HepG2 (cell line): Measurements from ENCODE around the gene SDHAF1. TPM values are rescaled to one million over a fixed set of nuclear protein-coding genes. Genes with fewer than 3 reads are reported as not detected.

Source experiments
- ATM ChIP-seq: fragments of 450-650 bp; IDR thresholded peaks from 2 replicates; pipeline ENCODE4 v1.7.1; 2017; ENCODE audit warnings: mild to moderate bottlenecking, borderline replicate concordance
- BORCS8-MEF2B ChIP-seq: sonication (generic); formaldehyde crosslinking; IDR thresholded peaks from 2 replicates; pipeline ENCODE4 v1.8.0; 2022; ENCODE audit warnings: mild to moderate bottlenecking, missing genetic modification reagents
- GFI1 ChIP-seq: sonication (generic); formaldehyde crosslinking; IDR thresholded peaks from 2 replicates; pipeline ENCODE4 v1.5.0; 2020; ENCODE audit warnings: missing genetic modification reagents, mild to moderate bottlenecking, borderline replicate concordance
- HNRNPUL1 ChIP-seq: fragments of 200-400 bp; formaldehyde crosslinking; IDR thresholded peaks from 2 replicates; pipeline ENCODE4 v1.6.1; 2017; ENCODE audit warnings: low read depth, mild to moderate bottlenecking, low read length, moderate library complexity
- MEIS1 ChIP-seq: sonication (generic); formaldehyde crosslinking; IDR thresholded peaks from 2 replicates; pipeline ENCODE4 v1.9.0; 2021; ENCODE audit warnings: mild to moderate bottlenecking, missing genetic modification reagents, moderate library complexity, borderline replicate concordance
- MNT ChIP-seq: fragments of 450-650 bp; IDR thresholded peaks from 2 replicates; pipeline ENCODE4 v1.6.1; 2016
- NFAT5 ChIP-seq: sonication (generic); formaldehyde crosslinking; IDR thresholded peaks from 2 replicates; pipeline ENCODE4 v1.4.0; 2020; ENCODE audit warnings: missing genetic modification reagents
- NR2F1 ChIP-seq, 2 experiments: fragments of 450-650 bp in 1 of 2; formaldehyde crosslinking in 1 of 2; IDR thresholded peaks; 2 replicates each; pipeline versions ENCODE4 v1.5.0 to v1.6.1; 2016 to 2020; ENCODE audit warnings: mild to moderate bottlenecking in 1 of 2, missing compliant biosample characterization in 1 of 2, missing genetic modification reagents in 1 of 2, moderate library complexity in 1 of 2
- RARG ChIP-seq: sonication (generic); formaldehyde crosslinking; IDR thresholded peaks from 2 replicates; pipeline ENCODE4 v1.4.0; 2020; ENCODE audit warnings: low read depth, mild to moderate bottlenecking, missing genetic modification reagents
- RBFOX2 ChIP-seq: fragments of 200-400 bp; formaldehyde crosslinking; IDR thresholded peaks from 2 replicates; pipeline ENCODE4 v1.6.1; 2017; ENCODE audit warnings: low read depth, mild to moderate bottlenecking, low read length
- SNAI1 ChIP-seq: sonication (generic); formaldehyde crosslinking; IDR thresholded peaks from 2 replicates; pipeline ENCODE4 v1.5.0; 2020; ENCODE audit warnings: mild to moderate bottlenecking, missing genetic modification reagents, borderline replicate concordance
- ZBTB49 ChIP-seq: sonication (generic); formaldehyde crosslinking; IDR thresholded peaks from 2 replicates; pipeline ENCODE4 v1.4.0; 2020; ENCODE audit warnings: missing genetic modification reagents, borderline replicate concordance
- ZNF501 ChIP-seq: sonication (generic); formaldehyde crosslinking; IDR thresholded peaks from 2 replicates; pipeline ENCODE4 v1.5.1; 2020; ENCODE audit warnings: mild to moderate bottlenecking, moderate library complexity, missing genetic modification reagents
- ZNF547 ChIP-seq: sonication (generic); formaldehyde crosslinking; IDR thresholded peaks from 2 replicates; pipeline ENCODE4 v1.5.1; 2020; ENCODE audit warnings: mild to moderate bottlenecking, missing genetic modification reagents
- ZNF549 ChIP-seq: sonication (generic); formaldehyde crosslinking; IDR thresholded peaks from 2 replicates; pipeline ENCODE4 v1.5.0; 2020; ENCODE audit warnings: missing genetic modification reagents
- ZNF83 ChIP-seq: sonication (generic); formaldehyde crosslinking; IDR thresholded peaks from 2 replicates; pipeline ENCODE4 v1.4.0; 2020; ENCODE audit warnings: missing genetic modification reagents, mild to moderate bottlenecking, borderline replicate concordance
- polyA plus RNA-seq, 8 experiments: library from polyadenylated mRNA; depleted of rRNA in 3 of 8; stranded (reverse) in 7 of 8; unstranded in 1 of 8; fragments of >200 nt; fragmentation: Illumina TruSeq in 4 of 8; extraction: Trizol in 4 of 8; gene quantifications; 2 replicates each; pipeline versions ENCODE4 v1.2.1 to v1.2.3, GENCODE V29; 2011 to 2016; ENCODE audit warnings: low read depth in 4 of 8, missing spikeins in 1 of 8, mixed read lengths in 1 of 8; ENCODE audit not compliant: insufficient read depth in 1 of 8
- total RNA-seq, 5 experiments: library from RNA; depleted of rRNA; stranded (reverse); fragments of >200 nt; fragmentation: Illumina TruSeq; extraction: Trizol; gene quantifications; 2 replicates each; pipeline ENCODE4 v1.2.3, GENCODE V29; 2016; ENCODE audit warnings: low read depth in 1 of 5
- TF ChIP-seq, protein P1 (sequence below): sonication (generic); formaldehyde crosslinking; IDR thresholded peaks from 2 replicates; pipeline ENCODE4 v1.4.0; 2020; ENCODE audit warnings: missing genetic modification reagents

The SDHAF1 gene
- total and polyA plus RNA-seq, 2 of the 13 experiments (the other 11 are each of a cell fraction or from before 2014, with no cell fraction given) = 17.8 to 22.8 TPM

DNA sequence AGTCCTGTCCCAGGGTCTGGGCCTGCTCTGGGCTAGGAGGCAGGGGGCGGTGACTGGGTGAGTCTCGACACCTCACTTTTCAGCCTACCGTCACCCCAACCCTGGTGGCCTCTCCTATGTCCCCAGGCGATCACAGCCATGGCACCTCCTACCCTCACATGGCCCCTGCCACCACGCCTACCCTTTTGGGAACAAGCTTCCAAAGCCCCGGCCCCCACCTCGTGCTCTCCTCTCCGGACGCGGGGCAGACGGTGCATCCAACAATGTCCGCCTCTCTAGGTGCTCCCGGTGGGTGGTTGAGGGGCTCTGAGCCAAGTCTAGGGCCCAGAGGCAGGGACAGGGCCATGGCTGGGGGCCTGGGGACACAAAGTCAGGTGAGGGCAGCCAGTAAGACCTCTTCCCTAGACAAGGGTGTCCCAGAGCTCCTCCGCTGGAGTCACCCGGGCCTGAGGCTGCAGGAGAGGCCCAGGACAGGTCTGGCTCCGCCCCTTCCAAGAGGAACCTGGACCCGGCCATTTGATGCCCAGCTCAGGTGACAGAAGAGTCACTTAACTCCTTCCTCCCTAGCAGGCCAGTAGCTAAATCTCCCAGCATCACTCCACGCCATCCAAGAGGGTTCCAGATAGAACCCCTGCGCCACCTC is 13.5 kb downstream of the SDHAF1 start, which contains the start of gene SYNE4 (continued):
- TF ChIP-seq ZBTB49 (CRISPR knock-in tag) = no peak
- peak; percentile 50 for TF ChIP-seq RBFOX2
- no peak for TF ChIP-seq NFAT5 (CRISPR knock-in tag)
- peak; percentile 61; the same call in 1 of the 2 replicates for TF ChIP-seq BORCS8-MEF2B (CRISPR knock-in tag)
- TF ChIP-seq RARG (CRISPR knock-in tag) = no peak
- peak; percentile 78; the same call in 1 of the 2 replicates for TF ChIP-seq ZNF501
- TF ChIP-seq NR2F1 (CRISPR knock-in tag; IDR thresholded peaks at IDR 0.05) = no peak
- no peak for TF ChIP-seq GFI1 (CRISPR knock-in tag)
- no peak for TF ChIP-seq ZNF547
- 0 out of 2 replicates have a peak, but pooled peaks have one; percentile 45 for TF ChIP-seq MEIS1
- TF ChIP-seq, protein P1, sequence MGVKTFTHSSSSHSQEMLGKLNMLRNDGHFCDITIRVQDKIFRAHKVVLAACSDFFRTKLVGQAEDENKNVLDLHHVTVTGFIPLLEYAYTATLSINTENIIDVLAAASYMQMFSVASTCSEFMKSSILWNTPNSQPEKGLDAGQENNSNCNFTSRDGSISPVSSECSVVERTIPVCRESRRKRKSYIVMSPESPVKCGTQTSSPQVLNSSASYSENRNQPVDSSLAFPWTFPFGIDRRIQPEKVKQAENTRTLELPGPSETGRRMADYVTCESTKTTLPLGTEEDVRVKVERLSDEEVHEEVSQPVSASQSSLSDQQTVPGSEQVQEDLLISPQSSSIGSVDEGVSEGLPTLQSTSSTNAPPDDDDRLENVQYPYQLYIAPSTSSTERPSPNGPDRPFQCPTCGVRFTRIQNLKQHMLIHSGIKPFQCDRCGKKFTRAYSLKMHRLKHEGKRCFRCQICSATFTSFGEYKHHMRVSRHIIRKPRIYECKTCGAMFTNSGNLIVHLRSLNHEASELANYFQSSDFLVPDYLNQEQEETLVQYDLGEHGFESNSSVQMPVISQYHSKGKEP (CRISPR knock-in tag) = no peak
- TF ChIP-seq ZNF83 (CRISPR knock-in tag) = no peak
- TF ChIP-seq SNAI1 (CRISPR knock-in tag) = 0 out of 2 replicates have a peak, but pooled peaks have one; percentile 55
- TF ChIP-seq ZNF549 (CRISPR knock-in tag) = no peak
- TF ChIP-seq ATM = no peak
- no peak for TF ChIP-seq HNRNPUL1
- no peak for TF ChIP-seq MNT
